Measurements from ENCODE around the gene USH1G. TPM values are rescaled to one million over a fixed set of nuclear protein-coding genes. Genes with fewer than 3 reads are reported as not detected.

USH1G gene
- polyA plus RNA-seq, 1 donor (not counting 4 experiments of a cell fraction or from before 2014, with no cell fraction given) = 0.34 TPM

DNA sequence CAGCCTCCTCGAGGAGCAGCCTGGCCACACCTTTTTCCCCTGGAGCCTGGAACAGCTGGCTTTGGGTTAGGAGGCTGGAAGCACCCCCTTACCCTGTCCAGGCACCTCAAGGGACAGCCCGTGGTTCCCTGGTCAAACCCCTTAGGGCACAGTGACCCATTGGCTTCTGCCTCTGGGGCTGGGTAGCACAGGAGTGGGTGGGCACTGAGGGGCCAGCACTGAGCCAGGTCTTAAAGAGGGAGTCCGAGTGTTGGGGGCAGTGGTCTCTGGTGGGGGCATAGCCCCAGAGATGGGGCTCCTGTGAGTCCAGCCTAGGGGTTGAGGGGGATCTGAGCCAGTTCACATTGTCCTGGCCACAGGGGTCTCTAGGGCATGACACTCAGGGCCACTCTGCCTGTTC is 28.0 kb upstream of the USH1G start:
- Histone ChIP-seq H3K4me2 (ENCODE audit: control insufficient read depth, extremely low read depth, insufficient read depth, low read depth, low read length) (no peak overlapping the region), H3K36me3 (ENCODE audit: control insufficient read depth in 2 of 2, extremely low read depth in 1 of 2, insufficient read depth in 2 of 2, low read length in 2 of 2) (no peaks in the 10 kb centered on the region), H3K27ac (ENCODE audit: control insufficient read depth, insufficient read depth, low read length) (no peak overlapping the region), H2AFZ (ENCODE audit: control insufficient read depth, low read length) (no peak overlapping the region), H3K9me1 (ENCODE audit: control insufficient read depth, extremely low read depth, insufficient read depth, low read length) (no peaks in the 10 kb centered on the region), H3K9ac (ENCODE audit: control insufficient read depth, extremely low read depth, insufficient read depth, low read length) (no peak overlapping the region), H3K4me3 (ENCODE audit: control insufficient read depth in 2 of 3, extremely low read depth in 1 of 3, insufficient read depth in 2 of 3, low read depth in 1 of 3, low read length in 3 of 3) (no peak overlapping the region), H3K79me2 (ENCODE audit: control insufficient read depth, insufficient read depth, low read length) (no peaks in the 10 kb centered on the region), H4K20me1 (ENCODE audit: control insufficient read depth, extremely low read depth, insufficient read depth, low read length) (no peaks in the 10 kb centered on the region), H3K4me1 (ENCODE audit: control insufficient read depth, extremely low read depth, insufficient read depth, low read length) (no peaks in the 10 kb centered on the region), H3K9me3 (ENCODE audit: control insufficient read depth, low read depth, low read length) (no peaks in the 10 kb centered on the region), H3K27me3 (ENCODE audit: control insufficient read depth, extremely low read depth, insufficient read depth, low read length) (peaks cover under 1% of the 10 kb centered on the region)
- FAIRE-seq (no peak), DNase-seq (ENCODE audit: low read depth, low spot score) (no peak)
- TF ChIP-seq, protein P1, sequence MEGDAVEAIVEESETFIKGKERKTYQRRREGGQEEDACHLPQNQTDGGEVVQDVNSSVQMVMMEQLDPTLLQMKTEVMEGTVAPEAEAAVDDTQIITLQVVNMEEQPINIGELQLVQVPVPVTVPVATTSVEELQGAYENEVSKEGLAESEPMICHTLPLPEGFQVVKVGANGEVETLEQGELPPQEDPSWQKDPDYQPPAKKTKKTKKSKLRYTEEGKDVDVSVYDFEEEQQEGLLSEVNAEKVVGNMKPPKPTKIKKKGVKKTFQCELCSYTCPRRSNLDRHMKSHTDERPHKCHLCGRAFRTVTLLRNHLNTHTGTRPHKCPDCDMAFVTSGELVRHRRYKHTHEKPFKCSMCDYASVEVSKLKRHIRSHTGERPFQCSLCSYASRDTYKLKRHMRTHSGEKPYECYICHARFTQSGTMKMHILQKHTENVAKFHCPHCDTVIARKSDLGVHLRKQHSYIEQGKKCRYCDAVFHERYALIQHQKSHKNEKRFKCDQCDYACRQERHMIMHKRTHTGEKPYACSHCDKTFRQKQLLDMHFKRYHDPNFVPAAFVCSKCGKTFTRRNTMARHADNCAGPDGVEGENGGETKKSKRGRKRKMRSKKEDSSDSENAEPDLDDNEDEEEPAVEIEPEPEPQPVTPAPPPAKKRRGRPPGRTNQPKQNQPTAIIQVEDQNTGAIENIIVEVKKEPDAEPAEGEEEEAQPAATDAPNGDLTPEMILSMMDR (optimal IDR thresholded peaks at IDR 0.05 in 1 of 3, IDR thresholded peaks at IDR 0.05 in 1 of 3, conservative IDR thresholded peaks at IDR 0.05 in 1 of 3; ENCODE audit: extremely low read depth in 1 of 3, insufficient read depth in 2 of 3, low read length in 3 of 3) = no peak
- TF ChIP-seq EZH2 (IDR thresholded peaks at IDR 0.05; ENCODE audit: low read length) = no peak
- dilution Hi-C loops (cut with MboI; ENCODE audit: extremely low pct_ligation_motif_present, low sequenced_read_pairs) = no loop called here

DNA sequence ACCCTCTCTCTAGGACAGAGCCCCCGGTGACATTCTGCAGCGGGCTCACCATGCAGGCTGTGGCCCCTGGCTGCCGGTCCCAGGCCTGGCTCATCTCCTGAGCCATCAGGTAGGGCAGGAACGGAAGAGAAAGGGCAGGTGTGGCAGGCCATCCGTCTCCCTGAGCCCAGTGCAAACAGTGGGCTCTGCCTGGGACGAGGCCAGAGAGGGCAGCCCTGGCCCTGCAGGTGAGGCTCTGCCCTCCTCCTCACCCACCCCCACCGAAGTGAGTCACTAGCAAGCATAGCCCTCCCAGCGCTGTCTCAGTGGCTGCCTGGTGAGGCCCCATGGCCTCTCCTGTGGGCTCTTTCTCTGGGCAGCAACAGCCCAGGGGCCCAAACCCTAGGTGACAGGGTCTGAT is 27.2 kb upstream of the USH1G start:
- no peak overlapping the region for H3K4me2 ChIP-seq (ENCODE audit: control insufficient read depth, extremely low read depth, insufficient read depth, low read depth, low read length)
- no peaks in the 10 kb centered on the region for H3K9me1 ChIP-seq (ENCODE audit: control insufficient read depth, extremely low read depth, insufficient read depth, low read length)
- TF ChIP-seq, protein P1 (optimal IDR thresholded peaks at IDR 0.05 in 1 of 3, IDR thresholded peaks at IDR 0.05 in 1 of 3, conservative IDR thresholded peaks at IDR 0.05 in 1 of 3; ENCODE audit: extremely low read depth in 1 of 3, insufficient read depth in 2 of 3, low read length in 3 of 3) = no peak
- no peak for TF ChIP-seq EZH2 (IDR thresholded peaks at IDR 0.05; ENCODE audit: low read length)
- no peak overlapping the region for H3K27ac ChIP-seq (ENCODE audit: control insufficient read depth, insufficient read depth, low read length)
- no peak overlapping the region for H3K4me3 ChIP-seq (ENCODE audit: control insufficient read depth in 2 of 3, extremely low read depth in 1 of 3, insufficient read depth in 2 of 3, low read depth in 1 of 3, low read length in 3 of 3)
- no peak overlapping the region for H3K9ac ChIP-seq (ENCODE audit: control insufficient read depth, extremely low read depth, insufficient read depth, low read length)
- no peaks in the 10 kb centered on the region for H3K4me1 ChIP-seq (ENCODE audit: control insufficient read depth, extremely low read depth, insufficient read depth, low read length)
- no peak for FAIRE-seq
- no peaks in the 10 kb centered on the region for H3K36me3 ChIP-seq (ENCODE audit: control insufficient read depth in 2 of 2, extremely low read depth in 1 of 2, insufficient read depth in 2 of 2, low read length in 2 of 2)
- no peaks in the 10 kb centered on the region for H4K20me1 ChIP-seq (ENCODE audit: control insufficient read depth, extremely low read depth, insufficient read depth, low read length)
- no peaks in the 10 kb centered on the region for H3K27me3 ChIP-seq (ENCODE audit: control insufficient read depth, extremely low read depth, insufficient read depth, low read length)
- H3K9me3 ChIP-seq (ENCODE audit: control insufficient read depth, low read depth, low read length) = no peaks in the 10 kb centered on the region
- H2AFZ ChIP-seq (ENCODE audit: control insufficient read depth, low read length) = no peak overlapping the region
- dilution Hi-C loops (cut with MboI; ENCODE audit: extremely low pct_ligation_motif_present, low sequenced_read_pairs) = no loop called here
- DNase-seq (ENCODE audit: low read depth, low spot score) = no peak
- H3K79me2 ChIP-seq (ENCODE audit: control insufficient read depth, insufficient read depth, low read length) = no peaks in the 10 kb centered on the region

Data from keratinocyte (primary cell).